SH-SY5Y (cell line): ENCODE results near the gene CCDC124.

Experiments
- GATA2 ChIP-seq: IDR thresholded peaks from 2 replicates; pipeline ENCODE4 v1.6.1; 2011; ENCODE audit warnings: mild to moderate bottlenecking, low read depth, low read length
- GATA3 ChIP-seq: IDR thresholded peaks from 2 replicates; pipeline ENCODE4 v1.6.1; 2011; ENCODE audit warnings: low read depth, mild to moderate bottlenecking, low read length, moderate library complexity

The CCDC124 gene

DNA sequence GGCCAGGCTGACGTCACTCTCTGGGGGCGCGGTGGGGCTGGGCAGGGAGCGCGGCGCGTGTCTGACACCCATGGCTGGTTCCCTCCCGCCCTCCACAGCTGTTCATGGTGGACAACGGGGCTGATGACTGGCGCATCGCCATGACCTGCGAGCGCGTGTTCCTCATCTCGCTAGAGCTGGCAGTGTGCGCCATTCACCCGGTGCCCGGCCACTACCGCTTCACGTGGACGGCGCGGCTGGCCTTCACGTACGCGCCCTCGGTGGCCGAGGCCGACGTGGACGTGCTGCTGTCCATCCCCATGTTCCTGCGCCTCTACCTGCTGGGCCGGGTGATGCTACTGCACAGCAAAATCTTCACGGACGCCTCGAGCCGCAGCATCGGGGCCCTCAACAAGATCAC, 48.8 kb downstream of the CCDC124 start:
- TF ChIP-seq GATA3: no peak
- no peak for TF ChIP-seq GATA2

DNA sequence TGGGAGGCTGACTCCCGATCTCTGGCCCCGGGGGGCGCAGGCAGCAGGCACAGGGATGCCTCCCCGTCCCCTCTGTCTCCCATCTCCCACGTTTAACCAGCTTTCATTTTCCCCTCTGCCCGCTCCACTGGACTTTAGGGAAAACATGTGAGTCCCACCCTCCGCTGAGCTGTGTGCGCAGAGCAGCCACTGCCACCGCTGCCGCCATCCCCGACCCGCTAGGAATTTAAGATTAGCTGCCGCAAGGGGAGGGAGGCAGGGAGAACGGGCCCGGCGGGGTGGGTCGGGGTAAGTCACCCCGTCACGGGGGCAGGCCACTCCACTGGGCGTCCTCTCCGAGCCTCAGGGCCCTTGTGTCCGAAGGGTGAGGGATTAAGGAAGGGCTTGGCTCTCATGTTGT, 49.6 kb downstream of the CCDC124 start:
- TF ChIP-seq GATA2: no peak
- no peak for TF ChIP-seq GATA3

DNA sequence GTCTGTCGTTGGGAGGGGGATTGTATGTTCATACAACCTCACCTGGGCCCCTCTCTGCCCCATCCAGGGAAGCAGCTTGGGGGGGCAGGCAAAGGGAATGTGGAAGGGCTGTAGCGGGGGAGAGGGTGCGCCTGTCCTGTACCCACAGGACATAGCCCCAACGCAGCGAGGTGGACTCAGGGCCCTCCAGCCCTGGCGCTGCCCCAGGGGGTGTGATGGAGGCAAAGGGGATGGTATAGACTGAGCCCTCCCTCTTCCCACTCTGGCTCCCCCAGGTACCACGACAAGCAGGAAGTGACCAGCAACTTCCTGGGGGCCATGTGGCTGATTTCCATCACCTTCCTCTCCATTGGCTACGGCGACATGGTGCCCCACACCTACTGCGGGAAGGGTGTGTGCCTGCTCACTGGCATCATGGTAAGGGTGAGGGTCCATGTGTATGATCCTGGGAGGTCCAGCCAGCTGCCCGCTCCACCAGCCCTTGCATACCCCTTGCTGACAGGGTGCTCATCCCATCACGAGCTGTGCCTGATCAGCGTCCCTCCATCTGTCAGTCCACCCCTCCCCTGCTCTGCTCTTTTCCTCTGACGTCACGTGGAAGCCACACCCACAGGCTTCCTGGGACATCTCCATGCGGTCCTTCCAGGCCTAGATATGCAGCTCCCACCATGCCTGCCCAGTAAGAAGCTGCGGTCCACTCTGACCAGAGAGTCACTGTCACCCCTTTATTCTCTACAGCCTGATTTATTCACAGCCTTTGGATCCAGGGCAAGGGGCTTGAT, 52.4 kb downstream of the CCDC124 start:
- no peak for TF ChIP-seq GATA2
- no peak for TF ChIP-seq GATA3

DNA sequence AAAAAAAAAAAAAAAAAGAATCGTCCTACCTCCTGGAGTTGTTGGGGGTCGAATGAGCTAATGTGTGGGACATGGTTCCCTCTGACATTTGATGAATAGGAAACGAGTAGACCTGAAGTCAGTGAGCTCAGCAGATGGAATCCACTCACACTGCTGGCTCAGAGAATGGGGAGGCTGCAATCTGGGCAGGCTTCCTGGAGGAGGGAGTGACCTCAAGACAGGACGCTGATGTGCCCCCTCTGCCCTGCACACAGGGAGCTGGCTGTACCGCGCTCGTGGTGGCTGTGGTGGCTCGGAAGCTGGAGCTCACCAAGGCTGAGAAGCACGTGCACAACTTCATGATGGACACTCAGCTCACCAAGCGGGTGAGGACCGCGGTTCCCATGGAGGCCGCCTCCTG, 55.3 kb downstream of the CCDC124 start:
- no peak for TF ChIP-seq GATA2
- no peak for TF ChIP-seq GATA3

DNA sequence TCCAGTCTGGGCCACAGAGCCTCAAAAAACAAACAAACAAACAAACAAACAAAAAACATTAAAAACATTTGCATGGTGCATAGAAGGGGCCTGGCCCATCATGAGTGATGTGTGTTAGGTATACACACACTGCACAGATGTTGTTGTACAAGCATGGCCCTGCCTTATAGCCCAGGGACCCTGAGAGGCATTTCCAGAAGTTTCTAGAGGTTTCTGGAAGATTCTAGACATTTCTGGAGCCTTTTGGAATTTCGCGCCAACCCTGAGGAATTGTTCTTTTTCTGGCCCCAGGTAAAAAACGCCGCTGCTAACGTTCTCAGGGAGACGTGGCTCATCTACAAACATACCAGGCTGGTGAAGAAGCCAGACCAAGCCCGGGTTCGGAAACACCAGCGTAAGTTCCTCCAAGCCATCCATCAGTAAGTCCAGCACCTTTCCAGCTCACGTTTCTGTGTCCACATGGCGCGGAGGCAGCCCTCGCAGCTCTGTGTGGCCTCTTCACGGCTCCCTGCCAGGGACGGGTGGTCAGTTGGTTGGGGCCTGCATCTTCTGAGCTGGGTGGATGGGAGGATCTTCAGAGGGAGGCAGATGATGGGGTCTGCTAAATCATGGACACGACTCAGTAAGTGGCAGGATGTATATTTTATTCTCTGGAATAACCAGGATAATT, 56.7 kb downstream of the CCDC124 start:
- TF ChIP-seq GATA2 (no peak), GATA3 (no peak)

DNA sequence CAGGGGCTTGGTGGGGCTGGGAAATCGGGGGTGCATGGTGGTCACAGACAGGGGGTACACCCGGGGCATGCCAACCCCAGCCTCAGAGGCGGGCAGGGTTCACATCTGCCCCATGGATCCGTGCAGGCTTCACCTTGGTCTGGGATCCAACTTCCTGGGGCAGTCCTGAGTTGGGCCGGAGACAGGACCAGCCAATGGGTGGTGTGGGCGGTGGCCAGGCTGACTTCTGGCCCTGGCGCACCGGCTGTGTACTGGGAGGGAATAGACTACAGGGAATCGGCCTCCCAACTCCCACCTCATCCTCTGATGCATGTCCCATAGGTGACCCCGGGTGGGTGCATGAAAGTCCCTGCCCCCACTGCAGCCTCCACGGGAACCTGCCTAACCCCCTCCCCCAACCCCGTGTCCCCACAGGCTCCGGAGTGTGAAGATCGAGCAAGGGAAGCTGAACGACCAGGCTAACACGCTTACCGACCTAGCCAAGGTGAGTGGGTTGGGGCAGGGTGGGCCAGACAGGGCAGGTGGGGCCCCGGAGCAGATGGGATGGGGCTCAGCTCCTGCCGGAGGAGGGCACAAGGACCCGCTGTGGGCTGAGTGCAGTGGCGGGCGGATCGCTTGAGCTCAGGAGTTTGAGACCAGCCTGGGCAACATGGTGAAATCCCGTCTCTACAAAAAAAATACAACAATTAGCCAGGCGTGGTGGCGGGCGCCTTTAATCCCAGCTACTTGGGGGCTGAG, 60.4 kb downstream of the CCDC124 start:
- no peak for TF ChIP-seq GATA3
- TF ChIP-seq GATA2: no peak
